DND-41 (cell line): ENCODE measurements around the gene DCC.

ENCODE experiments used
- ATAC-seq: fragments of 200-7000 bp; cut with Tn5 transposase; 3 replicates; pipeline ENCODE4 v1.9.1; 2021; ENCODE audit warnings: low read depth; ENCODE audit not compliant: insufficient read depth
- DNase-seq: peaks from one replicate; pipeline ENCODE4 v3.0.0-alpha.2; 2020
- H2AFZ ChIP-seq: 2 replicates; pipeline ENCODE4 v1.6.0; 2012; ENCODE audit warnings: low read depth, low read length
- H3K27ac ChIP-seq: 2 replicates; pipeline ENCODE4 v1.5.1; 2012; ENCODE audit warnings: low read length, inconsistent platforms
- H3K27me3 ChIP-seq: fragments of 200-600 bp; sonication (generic); 2 replicates; pipeline ENCODE4 v1.6.0; 2012; ENCODE audit warnings: low read length, mild to moderate bottlenecking, inconsistent platforms; ENCODE audit not compliant: insufficient read depth, poor library complexity
- H3K36me3 ChIP-seq: 2 replicates; pipeline ENCODE4 v1.5.1; 2012; ENCODE audit warnings: low read length, inconsistent platforms; ENCODE audit not compliant: insufficient read depth
- H3K4me1 ChIP-seq: 2 replicates; pipeline ENCODE4 v1.5.1; 2012; ENCODE audit warnings: mild to moderate bottlenecking, low read length; ENCODE audit not compliant: insufficient read depth
- H3K4me2 ChIP-seq: 2 replicates; pipeline ENCODE4 v1.6.0; 2012; ENCODE audit warnings: mild to moderate bottlenecking, moderate library complexity, low read length, inconsistent platforms; ENCODE audit not compliant: insufficient read depth
- H3K4me3 ChIP-seq, 2 experiments: fragments of 200-600 bp in 1 of 2; shearing (Covaris generic) in 1 of 2; 2 replicates each; pipeline ENCODE4 v1.5.1; 2012 to 2016; ENCODE audit warnings: inconsistent platforms in 2 of 2, low read length in 2 of 2, mild to moderate bottlenecking in 2 of 2, low read depth in 1 of 2, moderate library complexity in 1 of 2
- H3K79me2 ChIP-seq: 2 replicates; pipeline ENCODE4 v1.6.0; 2012; ENCODE audit warnings: low read length, inconsistent platforms; ENCODE audit not compliant: insufficient read depth
- H3K9ac ChIP-seq: 2 replicates; pipeline ENCODE4 v1.6.0; 2012; ENCODE audit warnings: low read depth, mild to moderate bottlenecking, inconsistent platforms, low read length, moderate library complexity
- H3K9me3 ChIP-seq: 2 replicates; pipeline ENCODE4 v1.5.1; 2012; ENCODE audit warnings: low read length, moderate library complexity, mild to moderate bottlenecking, inconsistent platforms; ENCODE audit not compliant: insufficient read depth, severe bottlenecking
- H4K20me1 ChIP-seq: 2 replicates; pipeline ENCODE4 v1.6.0; 2012; ENCODE audit warnings: low read length; ENCODE audit not compliant: insufficient read depth
- CTCF ChIP-seq: IDR thresholded peaks from 2 replicates; pipeline ENCODE4 v1.5.1; 2012; ENCODE audit warnings: borderline replicate concordance, low read length, moderate library complexity, mild to moderate bottlenecking; ENCODE audit not compliant: poor library complexity, severe bottlenecking; ENCODE audit errors: extremely low read depth
- EZH2 ChIP-seq: IDR thresholded peaks from 3 replicates; pipeline ENCODE4 v1.6.1; 2012; ENCODE audit warnings: borderline replicate concordance, low read depth, mild to moderate bottlenecking, moderate library complexity, low read length, inconsistent platforms; ENCODE audit not compliant: severe bottlenecking

Gene DCC

GRCh38 chr18:53541924-53542323 is 1201.9 kb downstream of the DCC start:
- Histone ChIP-seq H3K27me3 (no peaks in the 10 kb centered on the region), H3K9ac (no peak overlapping the region), H3K4me1 (no peaks in the 10 kb centered on the region), H3K4me2 (no peak overlapping the region), H2AFZ (no peak overlapping the region), H4K20me1 (no peaks in the 10 kb centered on the region), H3K9me3 (no peaks in the 10 kb centered on the region), H3K79me2 (no peaks in the 10 kb centered on the region), H3K27ac (no peak overlapping the region), H3K36me3 (no peaks in the 10 kb centered on the region), H3K4me3 (no peak overlapping the region)
- TF ChIP-seq CTCF, result no peak
- no peak for TF ChIP-seq EZH2
- no peak for ATAC-seq
- DNase-seq, result no peak

DNA sequence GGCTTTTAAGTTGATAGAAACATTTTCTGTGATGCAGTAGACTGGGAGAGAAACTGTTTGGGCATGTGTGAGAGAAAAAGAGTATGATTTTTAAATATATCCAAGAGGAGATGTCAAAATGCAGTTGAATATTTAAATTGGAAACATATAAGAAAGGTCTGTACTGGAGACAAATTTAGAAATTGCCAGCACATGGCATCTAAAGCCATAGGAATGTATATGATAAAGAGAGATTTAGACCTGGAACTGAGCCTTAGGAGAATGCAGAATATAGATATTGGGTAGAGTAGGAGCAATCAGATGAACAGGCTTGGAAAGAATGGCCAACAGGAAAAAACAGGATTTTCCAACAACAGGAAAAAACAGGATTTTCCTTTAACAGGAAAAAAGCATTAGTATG is 1203.7 kb downstream of the DCC start:
- TF ChIP-seq CTCF (no peak), EZH2 (no peak)
- DNase-seq (no peak), ATAC-seq (no peak)
- Histone ChIP-seq H3K36me3 (no peaks in the 10 kb centered on the region), H3K27me3 (no peaks in the 10 kb centered on the region), H3K79me2 (no peaks in the 10 kb centered on the region), H3K27ac (no peak overlapping the region), H3K4me1 (no peaks in the 10 kb centered on the region), H4K20me1 (no peaks in the 10 kb centered on the region), H3K4me2 (no peak overlapping the region), H2AFZ (no peak overlapping the region), H3K4me3 (no peak overlapping the region), H3K9ac (no peak overlapping the region), H3K9me3 (no peaks in the 10 kb centered on the region)

- Histone ChIP-seq H3K27ac (no peak overlapping the region), H3K4me3 (no peak overlapping the region), H3K36me3 (no peaks in the 10 kb centered on the region), H4K20me1 (no peaks in the 10 kb centered on the region), H3K4me2 (no peak overlapping the region), H3K79me2 (no peaks in the 10 kb centered on the region), H2AFZ (no peak overlapping the region), H3K27me3 (no peaks in the 10 kb centered on the region), H3K9ac (no peak overlapping the region), H3K4me1 (no peaks in the 10 kb centered on the region), H3K9me3 (no peaks in the 10 kb centered on the region)
- ATAC-seq (no peak), DNase-seq (no peak)
- TF ChIP-seq EZH2 (no peak), CTCF (no peak)
Measured at GRCh38 chr18:53544917-53545316, 1204.9 kb downstream of the DCC start.

DNA sequence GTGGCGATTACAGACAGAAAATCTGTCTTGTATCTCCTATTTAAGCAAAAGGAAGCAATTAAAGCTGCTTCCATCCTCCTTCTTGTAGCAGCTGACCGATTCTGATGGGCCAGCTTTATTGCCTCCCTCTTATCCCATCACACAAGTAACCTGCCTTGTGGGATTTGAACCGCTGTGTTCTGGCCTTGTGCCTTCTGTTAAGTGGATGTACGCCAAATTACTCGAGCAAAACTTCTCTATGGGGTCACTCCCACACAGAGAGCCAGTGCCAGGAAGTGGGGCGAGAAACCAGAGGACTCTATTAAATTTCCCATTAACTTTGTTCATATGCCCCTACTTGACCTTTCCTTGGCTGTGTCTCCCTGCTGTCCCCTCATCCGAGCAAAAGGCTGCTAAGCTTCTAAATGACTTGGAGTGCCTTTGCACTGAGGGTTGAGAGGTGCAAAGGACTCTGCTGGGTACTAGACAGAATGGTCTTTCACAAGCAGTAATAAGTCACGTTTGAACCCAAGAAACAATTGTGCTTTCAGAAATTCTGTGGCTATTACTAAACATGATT is 1212.0 kb downstream of the DCC start:
- no peak overlapping the region for H3K9ac ChIP-seq
- no peak overlapping the region for H2AFZ ChIP-seq
- no peaks in the 10 kb centered on the region for H4K20me1 ChIP-seq
- no peak for TF ChIP-seq CTCF
- no peak for TF ChIP-seq EZH2
- H3K4me2 ChIP-seq, result no peak overlapping the region
- no peak overlapping the region for H3K4me3 ChIP-seq
- DNase-seq (no peak), ATAC-seq (no peak)
- no peaks in the 10 kb centered on the region for H3K27me3 ChIP-seq
- H3K9me3 ChIP-seq, result no peaks in the 10 kb centered on the region
- no peak overlapping the region for H3K27ac ChIP-seq
- H3K79me2 ChIP-seq, result no peaks in the 10 kb centered on the region
- no peaks in the 10 kb centered on the region for H3K36me3 ChIP-seq
- no peaks in the 10 kb centered on the region for H3K4me1 ChIP-seq
